ENCODE results near the gene KRT3.

Gene KRT3

GRCh38 chr12:52795694-52796428 lies at the start of gene KRT3:
KRT3 (minus strand) TSS chr12:52796117; CDS start chr12:52796042, 75 bp downstream.
- no peak for DNase-seq (ENCODE audit: low read depth)

DNA sequence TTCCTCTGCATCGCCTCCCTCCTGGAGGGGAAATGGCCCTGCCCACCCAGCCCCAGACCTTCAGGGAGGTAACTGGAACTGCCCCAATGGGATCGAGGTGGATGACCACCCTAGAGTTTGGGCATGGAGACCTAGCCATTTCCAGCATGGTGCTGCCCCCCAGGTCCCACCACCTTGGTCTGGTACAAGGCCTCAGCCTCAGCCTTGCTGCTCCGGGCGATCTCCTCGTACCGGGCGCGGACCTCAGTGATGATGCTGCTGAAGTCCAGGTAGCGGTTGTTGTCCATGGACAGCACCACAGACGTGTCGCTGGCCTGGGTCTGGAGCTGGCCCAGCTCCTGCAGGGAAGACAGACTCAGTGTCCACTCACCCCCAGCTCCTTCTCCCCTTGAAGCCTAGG lies 48.5 kb upstream of the KRT3 start:
- DNase-seq (ENCODE audit: low read depth) = no peak

DNA sequence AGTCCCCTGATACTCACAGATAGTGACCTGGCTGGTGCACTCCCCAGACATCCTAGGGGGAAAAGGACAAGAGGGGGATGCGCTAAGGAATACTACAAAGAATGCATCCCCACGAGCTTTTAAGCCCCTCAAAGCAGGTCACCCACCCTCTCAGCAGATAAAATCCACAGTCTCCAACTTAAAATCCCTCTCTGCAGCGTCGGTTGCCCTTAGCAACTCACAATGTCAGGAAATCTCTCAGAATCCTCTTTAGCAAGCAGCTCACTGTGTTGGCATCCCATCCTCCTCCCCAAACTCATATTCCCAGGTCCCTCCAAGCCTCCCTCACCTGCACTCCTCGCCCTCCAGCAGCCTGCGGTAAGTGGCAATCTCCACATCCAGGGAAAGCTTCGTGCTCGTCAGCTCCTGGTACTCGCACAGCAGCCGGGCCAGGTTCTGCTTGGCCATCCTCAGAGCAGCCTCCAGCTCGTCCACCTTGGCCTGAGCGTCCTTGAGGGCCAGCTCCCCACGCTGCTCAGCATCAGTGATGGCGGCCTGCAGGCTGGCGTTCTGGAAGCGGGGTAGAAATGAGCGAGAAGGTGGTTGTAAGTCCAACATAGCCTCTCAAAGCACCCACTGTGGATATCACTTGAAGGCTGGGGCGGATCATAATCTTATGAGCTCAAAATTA lies 43.7 kb upstream of the KRT3 start:
- DNase-seq (ENCODE audit: low read depth) = no peak

DNA sequence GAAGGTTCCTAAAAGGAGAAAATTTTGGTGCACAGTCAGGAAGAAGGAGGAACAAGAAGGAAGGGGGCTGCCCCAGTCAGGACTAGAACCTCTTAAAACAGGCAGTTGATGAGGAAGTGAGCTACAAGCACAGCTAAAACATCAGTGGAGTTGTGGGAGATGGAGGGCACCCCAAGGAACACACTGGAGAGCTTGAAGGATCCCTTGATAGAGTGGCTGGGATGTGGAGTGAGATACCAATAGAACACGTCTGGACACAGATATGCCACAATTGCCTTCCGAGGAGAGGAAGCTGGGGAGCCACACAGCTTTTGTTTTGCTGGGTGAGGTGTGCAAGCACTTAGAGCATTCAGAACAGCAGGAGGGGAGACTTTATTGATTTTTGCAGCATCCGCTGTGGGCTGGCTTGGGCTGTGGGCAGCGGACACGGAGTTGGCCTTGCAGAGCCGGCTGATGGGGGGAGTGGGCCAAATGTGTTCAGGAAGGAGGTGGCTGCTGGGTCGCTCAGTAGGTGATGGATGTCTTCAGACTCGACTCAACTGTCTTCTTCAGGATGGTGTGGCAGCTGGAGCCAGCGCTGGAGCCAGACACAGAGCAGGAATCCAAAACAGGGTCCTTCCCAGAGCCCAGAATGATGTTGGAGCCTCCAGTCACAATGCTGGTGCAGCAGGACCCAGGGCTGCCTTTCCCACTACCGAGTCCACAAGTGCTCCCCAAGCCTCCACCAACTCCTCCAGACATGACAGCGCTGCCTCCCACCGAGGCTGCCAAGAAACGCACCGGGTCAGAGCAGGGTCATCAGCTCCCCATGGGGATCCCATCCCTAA lies 42.9 kb upstream of the KRT3 start:
- DNase-seq (ENCODE audit: low read depth) = no peak

DNA sequence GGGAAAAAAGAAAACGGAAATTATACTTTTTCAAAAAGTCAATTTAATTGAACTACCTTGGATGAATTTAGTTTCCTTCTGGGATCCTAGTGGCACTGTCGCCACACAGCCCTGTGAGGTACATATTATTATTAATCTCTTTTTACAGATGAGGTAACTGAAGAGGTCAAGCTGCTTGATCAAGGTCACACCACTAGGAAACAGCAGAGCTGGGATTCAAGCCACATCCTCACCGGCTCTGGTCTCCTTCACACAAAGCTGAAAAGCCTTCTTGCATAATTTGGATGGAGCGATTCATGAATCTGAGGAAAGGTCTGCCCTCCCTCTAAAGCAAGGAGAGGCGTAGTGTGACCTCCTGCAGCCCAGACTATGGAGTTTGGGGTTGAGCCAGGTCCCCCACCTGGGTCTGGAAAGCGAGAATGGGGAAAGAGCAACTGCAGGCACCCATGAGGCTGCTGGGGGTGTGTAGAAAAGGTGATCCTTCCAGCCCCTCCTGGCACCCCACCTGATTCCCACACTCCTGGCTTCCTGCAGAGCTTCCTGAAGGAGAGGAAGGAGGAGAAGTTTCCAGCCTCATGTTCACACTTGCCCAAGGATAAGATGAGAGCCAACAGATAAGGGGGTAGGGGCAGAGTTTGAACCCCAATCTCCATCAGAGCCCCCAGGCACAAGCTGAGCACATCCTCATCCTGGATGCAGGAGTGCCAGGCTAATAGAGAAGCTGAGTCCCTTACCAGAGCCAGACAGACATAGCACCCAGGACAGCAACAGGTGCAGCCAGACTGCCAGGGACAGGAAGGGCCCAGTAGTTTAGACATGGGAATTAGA lies 42.1 kb upstream of the KRT3 start:
- DNase-seq (ENCODE audit: low read depth) = no peak

DNA sequence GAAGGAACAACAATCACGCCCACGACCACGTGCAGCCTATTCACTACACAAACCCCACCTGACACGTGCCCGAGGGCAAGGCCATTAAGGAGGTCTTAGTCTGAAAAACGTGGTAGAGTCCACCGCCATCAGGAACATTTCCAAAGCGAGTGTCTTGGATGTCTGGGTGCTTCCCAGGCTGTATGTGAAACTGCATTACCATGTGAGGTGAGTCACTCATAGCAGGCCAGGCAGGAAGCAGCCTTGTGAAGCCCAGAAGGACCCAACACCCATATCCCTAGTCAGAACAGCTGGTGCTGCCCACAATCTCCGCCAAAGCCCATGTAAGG lies 41.5 kb upstream of the KRT3 start:
- no peak for DNase-seq (ENCODE audit: low read depth)

- DNase-seq (ENCODE audit: low read depth) = no peak
Observed at GRCh38 chr12:52836491-52837412, 40.8 kb upstream of the KRT3 start.

DNA sequence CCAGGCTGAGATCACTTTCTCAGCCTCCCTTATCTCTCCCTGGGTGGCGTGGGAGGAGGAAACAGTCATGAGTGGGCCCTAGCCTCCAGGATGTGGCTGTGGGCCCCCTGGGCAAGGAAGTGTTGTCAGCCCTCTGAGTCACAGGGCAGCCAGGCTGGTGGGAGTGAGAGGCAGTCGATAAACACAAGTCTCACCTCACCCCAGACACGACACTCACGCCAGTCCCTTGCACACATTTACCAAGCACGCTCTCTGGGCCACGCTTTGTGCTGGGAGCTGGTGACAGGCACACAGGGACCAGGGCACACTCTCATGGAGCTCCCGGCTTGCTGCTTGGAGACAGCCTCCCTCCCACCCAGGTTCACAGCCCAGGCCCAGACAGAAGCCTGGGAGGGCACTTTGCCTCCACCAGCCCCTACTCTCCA lies 40.1 kb upstream of the KRT3 start:
- peak; percentile 29 for DNase-seq (ENCODE audit: low read depth)

DNA sequence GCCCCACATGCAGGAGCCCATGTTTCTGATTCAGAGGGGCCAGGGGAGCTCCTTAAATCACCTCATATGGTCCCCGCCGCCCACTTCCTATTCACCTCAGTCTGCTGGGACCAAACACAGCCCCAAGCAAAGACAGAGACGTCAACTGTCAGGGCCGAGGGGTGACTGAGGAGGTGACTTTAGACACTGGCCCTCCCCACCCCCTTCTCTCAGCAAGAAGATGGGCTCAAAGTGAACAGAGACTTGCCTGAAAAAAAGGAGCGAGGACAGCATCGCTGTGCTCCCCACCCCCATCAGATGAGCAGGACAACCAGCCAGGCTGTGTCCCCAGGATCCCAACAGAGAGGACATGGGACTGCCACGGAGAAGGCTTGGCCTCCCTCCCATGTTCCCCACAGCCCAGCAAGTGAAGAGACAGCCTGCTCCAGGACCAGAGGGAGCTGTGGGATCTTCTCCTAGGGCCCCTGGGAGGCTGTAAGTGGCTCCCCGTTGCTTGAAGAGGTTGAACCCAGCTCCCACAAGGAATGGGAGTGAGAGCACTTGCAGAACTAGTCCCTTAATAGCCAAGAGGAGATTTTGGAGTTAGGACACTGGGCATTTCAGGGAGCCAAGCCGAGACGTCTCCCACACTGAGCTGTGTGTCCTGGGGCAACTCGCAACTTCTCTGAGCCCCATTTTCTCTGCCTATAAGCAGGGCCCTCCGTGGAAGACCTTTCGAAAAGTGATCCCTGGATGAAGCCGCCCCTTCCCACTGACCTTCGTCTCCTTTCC lies 39.5 kb upstream of the KRT3 start:
- DNase-seq (ENCODE audit: low read depth) = no peak

DNA sequence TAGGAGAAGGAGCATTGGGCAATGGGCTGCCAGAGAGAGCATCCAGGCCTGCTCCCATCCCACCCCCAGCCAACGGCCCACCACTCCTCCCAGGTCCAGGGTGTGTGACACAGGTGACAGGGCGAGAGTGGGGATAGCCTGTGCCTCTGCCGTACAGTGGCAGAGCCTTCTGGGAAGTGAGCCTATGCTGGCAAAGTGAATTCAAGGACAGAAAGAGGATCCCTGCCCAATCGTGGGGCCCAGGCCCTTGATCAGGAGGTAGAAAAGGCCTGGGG lies 38.7 kb upstream of the KRT3 start:
- no peak for DNase-seq (ENCODE audit: low read depth)

- DNase-seq (ENCODE audit: low read depth) = no peak
Observed at GRCh38 chr12:52833922-52834726, 38.2 kb upstream of the KRT3 start, which contains the start of gene KRT79. KRT79 (minus strand) TSS chr12:52834311; CDS start chr12:52834260, 51 bp downstream.

GRCh38 chr12:52832985-52833905 lies 37.3 kb upstream of the KRT3 start:
- DNase-seq (ENCODE audit: low read depth) = no peak

DNA sequence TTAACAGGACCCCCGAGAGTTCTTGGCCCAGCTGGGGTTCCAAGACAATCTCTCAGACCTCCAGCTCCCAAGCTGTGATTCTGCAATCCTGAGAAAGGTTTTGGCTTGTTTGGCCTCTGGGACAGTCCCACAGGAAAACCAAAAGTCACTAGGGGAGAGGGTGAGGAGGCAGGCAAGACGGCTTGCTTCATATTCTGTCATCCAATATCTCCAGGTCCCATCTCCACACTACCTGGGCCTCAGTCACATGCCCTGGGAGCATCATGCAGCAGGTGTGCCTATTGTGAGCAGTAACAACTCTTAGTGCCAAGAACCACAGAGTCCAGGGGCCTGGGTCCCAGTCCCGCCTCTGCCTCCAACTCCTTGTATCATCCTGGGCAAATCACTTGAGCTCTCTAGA lies 36.5 kb upstream of the KRT3 start:
- DNase-seq (ENCODE audit: low read depth) = no peak

GRCh38 chr12:52831251-52831650 lies 35.3 kb upstream of the KRT3 start:
- no peak for DNase-seq (ENCODE audit: low read depth)

DNA sequence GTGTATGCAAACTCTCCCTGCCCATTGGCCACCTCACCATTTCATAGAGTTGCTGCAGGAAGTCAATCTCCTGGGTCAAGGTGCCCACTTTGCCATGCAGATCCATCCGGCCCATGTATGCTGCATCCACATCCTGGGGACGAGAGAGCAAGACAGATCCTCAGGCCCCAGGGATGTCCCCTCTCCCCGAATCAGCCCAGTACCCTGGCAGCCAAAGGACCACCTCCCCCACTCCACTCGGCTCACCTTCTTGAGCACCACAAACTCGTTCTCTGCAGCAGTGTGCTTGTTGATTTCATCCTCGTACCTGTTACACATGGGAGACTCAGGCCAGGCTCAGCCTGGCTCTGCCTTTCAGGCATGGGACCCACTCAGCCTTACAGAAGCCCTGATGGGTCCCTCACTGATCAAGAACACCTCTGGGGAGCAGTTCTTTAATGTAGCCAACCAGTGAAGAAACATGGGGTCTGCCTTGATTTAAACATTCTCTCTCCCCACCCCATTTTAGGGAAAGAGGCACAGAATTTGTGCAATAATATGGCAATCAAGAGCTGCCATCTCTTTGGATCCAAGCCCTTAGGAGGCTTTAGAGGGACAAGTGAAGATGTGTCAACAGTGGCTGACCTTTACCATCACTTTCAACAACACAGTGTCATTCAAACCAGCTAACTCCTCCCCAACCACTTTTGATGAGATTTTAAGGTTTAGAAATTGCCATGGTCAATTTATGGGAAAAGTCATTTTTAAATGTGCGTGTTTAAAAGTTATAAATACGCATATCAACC lies 34.3 kb upstream of the KRT3 start:
- DNase-seq (ENCODE audit: low read depth) = no peak

DNA sequence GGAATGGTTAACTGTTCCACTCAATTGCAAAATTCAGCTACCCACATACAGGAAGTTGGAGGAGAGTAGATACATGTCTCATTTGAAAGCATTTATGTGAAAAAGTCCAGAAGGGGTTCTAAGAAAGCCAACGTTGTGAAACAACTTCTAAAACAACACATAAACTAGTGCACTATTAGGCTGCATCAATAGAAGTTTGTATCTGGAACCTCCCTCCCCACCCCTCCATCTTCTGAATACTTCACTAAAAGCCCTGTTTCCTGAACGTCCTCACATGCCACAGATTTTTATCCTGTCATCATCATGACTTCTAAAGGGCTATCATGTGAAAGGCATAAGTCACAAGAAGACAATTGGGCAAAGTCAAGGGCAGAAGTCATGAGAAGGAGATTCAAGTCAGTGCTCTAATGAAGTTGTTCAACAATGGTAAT lies 32.7 kb upstream of the KRT3 start:
- DNase-seq (ENCODE audit: low read depth) = no peak

DNA sequence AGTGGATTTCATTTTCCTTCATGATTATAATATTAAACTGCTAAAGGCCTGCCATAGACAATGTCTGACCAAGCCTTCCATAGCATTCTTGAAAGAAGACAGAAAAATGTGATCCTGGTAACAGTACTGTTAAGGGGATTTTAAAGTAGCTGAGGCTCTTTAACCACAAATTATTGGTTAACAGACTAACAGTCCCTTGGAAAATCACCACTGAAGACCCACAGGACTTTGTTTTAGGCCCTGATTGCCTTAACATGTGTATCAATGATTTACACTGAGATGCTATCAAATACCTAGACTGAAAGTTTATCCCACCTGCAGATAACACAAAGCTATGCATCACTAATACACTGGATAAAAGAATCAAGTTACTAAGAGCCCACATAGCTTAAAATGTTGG lies 32.2 kb upstream of the KRT3 start:
- DNase-seq (ENCODE audit: low read depth) = no peak

Measured in activated T-cell treated with anti-CD3 and anti-CD28 coated beads for 1 hour (primary cell).